Activated CD8-positive, alpha-beta T cell treated with anti-CD3 and anti-CD28 coated beads, Interleukin-2, amount 10 ng/mL, durations not matched to agents 7 days and 5 days (primary cell): ENCODE measurements around the gene OR6C75. TPM values are rescaled to one million over a fixed set of nuclear protein-coding genes. Genes with fewer than 3 reads are reported as not detected.
A peak's percentile ranks its signal among the peaks of the same experiment; 100 is the strongest.
"Not testable (repeated sequence)": the region's sequence is repeated elsewhere in the genome, so short reads cannot be mapped to it uniquely, and the experiment has no call there.

Experiments
- ATAC-seq: fragments of 150-1000 bp; cut with Tn5 transposase; one replicate; pipeline ENCODE4 v1.10.0; 2021; ENCODE audit warnings: moderate library complexity
- CTCF ChIA-PET: fragments of 350-600 bp; sonication (Branson Sonifier 250); formaldehyde crosslinking; loops from one replicate; lab custom pipeline; 2021; ENCODE audit warnings: antibody characterized with exemption; lab: Charles Lee
- POLR2A ChIA-PET: fragments of 350-600 bp; sonication (Branson Sonifier 250); formaldehyde crosslinking; loops from one replicate; lab custom pipeline; 2021; ENCODE audit warnings: antibody characterized with exemption; lab: Charles Lee
- DNase-seq: peaks from one replicate; pipeline ENCODE4 v3.0.0-alpha.2; 2020
- H3K27ac Mint-ChIP-seq: one replicate; pipeline ENCODE4 v1.8.0; 2021; ENCODE audit warnings: mild to moderate bottlenecking, mixed read lengths
- H3K27me3 Mint-ChIP-seq: one replicate; pipeline ENCODE4 v1.8.0; 2021; ENCODE audit warnings: low read depth, mixed read lengths
- H3K36me3 Mint-ChIP-seq: one replicate; pipeline ENCODE4 v1.8.0; 2021; ENCODE audit warnings: low read depth, mixed read lengths
- H3K4me1 Mint-ChIP-seq: one replicate; pipeline ENCODE4 v1.8.0; 2021; ENCODE audit warnings: low read depth, mixed read lengths
- H3K4me3 Mint-ChIP-seq: one replicate; pipeline ENCODE4 v1.8.0; 2021; ENCODE audit warnings: mild to moderate bottlenecking, mixed read lengths
- H3K9me3 Mint-ChIP-seq: one replicate; pipeline ENCODE4 v1.8.0; 2022; ENCODE audit warnings: mixed read lengths; ENCODE audit not compliant: insufficient read depth
- total RNA-seq, 2 experiments: library from RNA; stranded (reverse); gene quantifications; one replicate each; pipeline ENCODE4 v1.2.3, GENCODE V29; 2021

The OR6C75 gene
- total RNA-seq, 2 experiments from 2014 or later = not detected

GRCh38 chr12:55400229-55400628 is 37.5 kb downstream of the OR6C75 start, which contains the start of gene OR6C65:
OR6C65 (plus strand) TSS chr12:55400529; CDS start chr12:55400529, 0 bp downstream.
- no peaks in the 10 kb centered on the region for H3K9me3 Mint-ChIP-seq
- H3K27me3 Mint-ChIP-seq = peaks cover 27% of the 10 kb centered on the region
- POLR2A ChIA-PET = no interaction called here
- no peaks in the 10 kb centered on the region for H3K36me3 Mint-ChIP-seq
- CTCF ChIA-PET = interaction anchor here (1.0 kb wide), 1 partner anchor 256 kb away, joined by 3 read pairs; no protein-coding TSS in a partner anchor
- DNase-seq = no peak
- no peaks in the 10 kb centered on the region for H3K4me1 Mint-ChIP-seq
- no peak within 1 kb of the TSS for H3K4me3 Mint-ChIP-seq
- no peak for ATAC-seq
- no peak within 1 kb of the TSS for H3K27ac Mint-ChIP-seq

- H3K4me1 Mint-ChIP-seq = no peaks in the 10 kb centered on the region
- H3K27ac Mint-ChIP-seq = no peak overlapping the region
- peaks cover 12% of the 10 kb centered on the region for H3K27me3 Mint-ChIP-seq
- DNase-seq = no peak
- no peak for ATAC-seq
- POLR2A ChIA-PET = no interaction called here
- no peaks in the 10 kb centered on the region for H3K9me3 Mint-ChIP-seq
- no peak overlapping the region for H3K4me3 Mint-ChIP-seq
- no peaks in the 10 kb centered on the region for H3K36me3 Mint-ChIP-seq
- CTCF ChIA-PET = no interaction called here
Measured at GRCh38 chr12:55407866-55408265, 45.1 kb downstream of the OR6C75 start.

GRCh38 chr12:55409133-55409532 is 46.4 kb downstream of the OR6C75 start:
- POLR2A ChIA-PET, DNase-seq, ATAC-seq, H3K9me3 Mint-ChIP-seq, H3K4me3 Mint-ChIP-seq, CTCF ChIA-PET, H3K27ac Mint-ChIP-seq, H3K4me1 Mint-ChIP-seq, H3K36me3 Mint-ChIP-seq: not testable (repeated sequence)
- H3K27me3 Mint-ChIP-seq = peaks cover 13% of the 10 kb centered on the region

- H3K36me3 Mint-ChIP-seq, POLR2A ChIA-PET, H3K9me3 Mint-ChIP-seq, H3K4me1 Mint-ChIP-seq, H3K4me3 Mint-ChIP-seq, DNase-seq, H3K27ac Mint-ChIP-seq, ATAC-seq, CTCF ChIA-PET: not testable (repeated sequence)
- H3K27me3 Mint-ChIP-seq = peaks cover 31% of the 10 kb centered on the region
Measured at GRCh38 chr12:55412138-55412537, 49.4 kb downstream of the OR6C75 start.

- ATAC-seq, H3K27ac Mint-ChIP-seq, POLR2A ChIA-PET, H3K4me3 Mint-ChIP-seq, CTCF ChIA-PET, H3K4me1 Mint-ChIP-seq, H3K36me3 Mint-ChIP-seq, H3K9me3 Mint-ChIP-seq, DNase-seq: not testable (repeated sequence)
- H3K27me3 Mint-ChIP-seq = peaks cover 32% of the 10 kb centered on the region
Measured at GRCh38 chr12:55413498-55414388, 51.0 kb downstream of the OR6C75 start.

- POLR2A ChIA-PET, H3K27ac Mint-ChIP-seq, H3K36me3 Mint-ChIP-seq, ATAC-seq, H3K4me1 Mint-ChIP-seq, H3K9me3 Mint-ChIP-seq, DNase-seq, H3K4me3 Mint-ChIP-seq, CTCF ChIA-PET: not testable (repeated sequence)
- peaks cover 35% of the 10 kb centered on the region for H3K27me3 Mint-ChIP-seq
Measured at GRCh38 chr12:55414396-55414823, 51.6 kb downstream of the OR6C75 start.

- CTCF ChIA-PET, POLR2A ChIA-PET, DNase-seq, H3K4me1 Mint-ChIP-seq, H3K9me3 Mint-ChIP-seq, H3K27ac Mint-ChIP-seq, H3K36me3 Mint-ChIP-seq, H3K4me3 Mint-ChIP-seq: not testable (repeated sequence)
- peak; percentile 83 for ATAC-seq
- H3K27me3 Mint-ChIP-seq = peaks cover 36% of the 10 kb centered on the region
Measured at GRCh38 chr12:55414889-55415288, 52.1 kb downstream of the OR6C75 start.

GRCh38 chr12:55416961-55417360 is 54.2 kb downstream of the OR6C75 start:
- no peak for ATAC-seq
- H3K4me1 Mint-ChIP-seq = peaks cover 2% of the 10 kb centered on the region
- no peak overlapping the region for H3K27ac Mint-ChIP-seq
- H3K9me3 Mint-ChIP-seq = no peaks in the 10 kb centered on the region
- peaks cover 36% of the 10 kb centered on the region for H3K27me3 Mint-ChIP-seq
- ChIA-PET POLR2A (no interaction called here), CTCF (no interaction called here)
- DNase-seq = no peak
- no peak overlapping the region for H3K4me3 Mint-ChIP-seq
- no peaks in the 10 kb centered on the region for H3K36me3 Mint-ChIP-seq

Other genes starting within 250 kb of the OR6C75 start
- gene OR9K2, start 236.6 kb upstream of the OR6C75 start, total RNA-seq = not detected
- not detected for gene OR10A7, start 141.9 kb upstream of the OR6C75 start, total RNA-seq
- gene OR6C74, start 118.4 kb upstream of the OR6C75 start, total RNA-seq = not detected
- not detected for gene OR6C6, start 66.4 kb upstream of the OR6C75 start, total RNA-seq
- gene OR6C1, start 48.6 kb upstream of the OR6C75 start, total RNA-seq = not detected
- gene OR6C3, start 32.2 kb upstream of the OR6C75 start, total RNA-seq = not detected
- not detected for gene OR6C65, start 37.6 kb downstream of the OR6C75 start, total RNA-seq
- gene OR6C76, start 63.3 kb downstream of the OR6C75 start, total RNA-seq = not detected
- gene OR6C2, start 81.1 kb downstream of the OR6C75 start, total RNA-seq = not detected
- gene OR6C70, start 107.2 kb downstream of the OR6C75 start, total RNA-seq = not detected
- not detected for gene OR6C68, start 129.4 kb downstream of the OR6C75 start, total RNA-seq
- gene OR6C4, start 186.6 kb downstream of the OR6C75 start, total RNA-seq = not detected
- not detected for gene OR2AP1, start 209.5 kb downstream of the OR6C75 start, total RNA-seq